OCI-LY3 (cell line): ENCODE results near the gene BTBD6.

Source experiments
- H2AFZ ChIP-seq: fragments of 200-600, 300-600 bp; shearing (Covaris generic); 2 replicates; pipeline ENCODE4 v1.6.0; 2014; ENCODE audit warnings: antibody characterized with exemption, low read depth, low read length
- H3K27ac ChIP-seq: fragments of 200-600, 300-600 bp; sonication (generic); 2 replicates; pipeline ENCODE4 v1.5.1; 2014; ENCODE audit warnings: mild to moderate bottlenecking, low read length, moderate library complexity, mixed read lengths
- H3K27me3 ChIP-seq: fragments of 200-600, 300-600 bp; sonication (generic); 2 replicates; pipeline ENCODE4 v1.6.1; 2014; ENCODE audit warnings: low read depth, low read length, mixed read lengths
- H3K36me3 ChIP-seq: fragments of 200-600, 300-600 bp; sonication (generic); replicated peaks from 2 replicates; pipeline ENCODE3; 2014; ENCODE audit warnings: low read depth, low read length, mixed read lengths
- H3K4me1 ChIP-seq: fragments of 300-600, 200-600 bp; sonication (generic); 2 replicates; pipeline ENCODE4 v1.6.1; 2014; ENCODE audit warnings: low read length, mixed read lengths
- H3K4me2 ChIP-seq: fragments of 200-600, 300-600 bp; sonication (generic); 2 replicates; pipeline ENCODE4 v1.6.1; 2014; ENCODE audit warnings: low read length, mixed read lengths
- H3K4me3 ChIP-seq: fragments of 300-600, 200-600 bp; sonication (generic); 2 replicates; pipeline ENCODE4 v1.5.1; 2014; ENCODE audit warnings: antibody characterized with exemption, mild to moderate bottlenecking, low read length, moderate library complexity
- H3K79me2 ChIP-seq: fragments of 300-600, 200-600 bp; shearing (Covaris generic); 2 replicates; pipeline ENCODE4 v1.6.1; 2014; ENCODE audit warnings: mild to moderate bottlenecking, low read length, mixed read lengths
- H3K9ac ChIP-seq: fragments of 300-600, 200-600 bp; shearing (Covaris generic); 2 replicates; pipeline ENCODE4 v1.6.0; 2014; ENCODE audit warnings: mild to moderate bottlenecking, low read length, moderate library complexity
- H3K9me3 ChIP-seq: fragments of 200-600, 300-600 bp; shearing (Covaris generic); 2 replicates; pipeline ENCODE4 v1.6.1; 2014; ENCODE audit warnings: low read length, mixed read lengths; ENCODE audit not compliant: insufficient read depth
- H4K20me1 ChIP-seq: fragments of 200-600, 300-600 bp; sonication (generic); 2 replicates; pipeline ENCODE4 v1.6.1; 2016; ENCODE audit warnings: low read length, mixed read lengths; ENCODE audit not compliant: insufficient read depth
- EZH2phosphoT487 ChIP-seq: fragments of 200-600 bp; shearing (Covaris generic); IDR thresholded peaks from 2 replicates; pipeline ENCODE4 v1.6.1; 2018; ENCODE audit warnings: antibody characterized with exemption, mixed run types, low read depth
- TF ChIP-seq, protein P1 (sequence below): fragments of 200-600, 300-600 bp; sonication (generic); IDR thresholded peaks from 2 replicates; pipeline ENCODE4 v1.5.1; 2014; ENCODE audit warnings: antibody characterized with exemption, low read length, low read depth

Gene BTBD6

DNA sequence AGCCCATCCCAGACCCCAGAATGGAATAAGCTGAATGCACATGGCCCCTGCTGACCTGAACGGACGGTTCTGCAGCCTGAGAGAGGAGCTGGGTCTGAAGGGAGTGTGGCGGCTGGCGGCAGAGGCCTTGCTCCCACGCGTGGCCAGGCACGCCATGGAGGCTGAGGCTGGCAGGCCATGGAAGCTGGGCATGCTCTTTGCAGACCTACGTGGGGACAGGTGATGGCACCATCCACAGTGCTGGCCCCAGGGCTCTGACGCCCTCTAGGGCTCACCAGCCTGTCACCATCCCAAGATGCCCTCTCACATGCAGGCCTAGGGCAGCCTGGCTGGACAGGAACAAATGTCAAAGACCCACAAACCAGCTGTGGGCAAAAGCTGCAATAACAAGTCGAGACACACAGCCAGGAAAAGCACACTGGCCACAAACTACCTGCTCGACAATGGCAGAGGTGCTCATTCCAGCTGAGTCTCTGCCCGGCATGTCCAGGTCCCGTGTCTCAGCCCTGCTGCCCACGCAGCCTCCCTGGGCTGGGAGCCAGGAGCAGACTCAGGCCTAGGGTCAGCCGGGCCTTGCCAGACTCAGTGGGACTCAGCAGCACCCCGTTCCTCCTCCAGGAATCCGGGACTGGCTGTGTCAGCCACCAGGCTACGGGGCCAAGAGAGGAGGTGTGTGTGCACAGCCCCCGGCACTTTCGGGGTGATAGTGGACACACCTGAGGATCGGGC lies 19.7 kb downstream of the BTBD6 start:
- Histone ChIP-seq H3K9me3 (no peaks in the 10 kb centered on the region), H3K4me2 (no peak overlapping the region), H3K4me1 (no peaks in the 10 kb centered on the region), H2AFZ (no peak overlapping the region), H3K36me3 (no peaks in the 10 kb centered on the region), H4K20me1 (no peaks in the 10 kb centered on the region), H3K4me3 (no peak overlapping the region), H3K27me3 (no peaks in the 10 kb centered on the region), H3K9ac (no peak overlapping the region), H3K27ac (no peak overlapping the region), H3K79me2 (no peaks in the 10 kb centered on the region)
- TF ChIP-seq, protein P1, sequence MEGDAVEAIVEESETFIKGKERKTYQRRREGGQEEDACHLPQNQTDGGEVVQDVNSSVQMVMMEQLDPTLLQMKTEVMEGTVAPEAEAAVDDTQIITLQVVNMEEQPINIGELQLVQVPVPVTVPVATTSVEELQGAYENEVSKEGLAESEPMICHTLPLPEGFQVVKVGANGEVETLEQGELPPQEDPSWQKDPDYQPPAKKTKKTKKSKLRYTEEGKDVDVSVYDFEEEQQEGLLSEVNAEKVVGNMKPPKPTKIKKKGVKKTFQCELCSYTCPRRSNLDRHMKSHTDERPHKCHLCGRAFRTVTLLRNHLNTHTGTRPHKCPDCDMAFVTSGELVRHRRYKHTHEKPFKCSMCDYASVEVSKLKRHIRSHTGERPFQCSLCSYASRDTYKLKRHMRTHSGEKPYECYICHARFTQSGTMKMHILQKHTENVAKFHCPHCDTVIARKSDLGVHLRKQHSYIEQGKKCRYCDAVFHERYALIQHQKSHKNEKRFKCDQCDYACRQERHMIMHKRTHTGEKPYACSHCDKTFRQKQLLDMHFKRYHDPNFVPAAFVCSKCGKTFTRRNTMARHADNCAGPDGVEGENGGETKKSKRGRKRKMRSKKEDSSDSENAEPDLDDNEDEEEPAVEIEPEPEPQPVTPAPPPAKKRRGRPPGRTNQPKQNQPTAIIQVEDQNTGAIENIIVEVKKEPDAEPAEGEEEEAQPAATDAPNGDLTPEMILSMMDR = no peak
- TF ChIP-seq EZH2phosphoT487 = no peak

DNA sequence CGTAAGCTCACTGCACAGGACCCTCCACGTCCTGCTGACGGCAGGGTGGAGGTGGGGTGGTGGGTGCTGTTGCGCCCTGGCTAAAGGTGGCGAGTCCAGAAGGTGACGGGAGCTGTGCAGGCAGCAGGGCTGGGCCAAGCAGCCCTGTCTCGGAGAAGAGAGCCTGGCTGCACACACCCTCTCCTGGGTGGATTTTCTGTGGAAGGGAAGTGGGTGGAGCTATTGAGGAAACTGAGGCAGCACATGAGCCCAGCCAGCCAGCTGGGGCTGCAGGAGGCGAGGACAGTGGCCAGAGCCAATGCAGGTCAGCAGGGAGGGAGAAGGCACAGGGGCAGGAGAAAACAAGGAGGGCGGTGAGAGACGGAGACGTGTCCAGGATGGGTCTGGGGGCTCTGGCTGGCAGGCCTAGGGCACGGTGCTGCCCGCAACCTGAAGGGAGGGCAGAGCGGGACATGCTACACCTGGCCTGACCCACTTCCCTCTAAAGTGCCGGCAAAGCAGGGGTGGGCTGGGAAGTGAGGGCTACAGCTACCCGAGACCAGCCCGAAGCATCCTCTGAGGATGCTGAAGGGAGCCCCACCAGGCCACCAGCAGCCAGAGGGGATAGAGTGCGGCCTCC lies 20.5 kb downstream of the BTBD6 start:
- H3K4me3 ChIP-seq = no peak overlapping the region
- H3K27ac ChIP-seq = no peak overlapping the region
- H3K4me2 ChIP-seq = no peak overlapping the region
- TF ChIP-seq, protein P1 = no peak
- no peak for TF ChIP-seq EZH2phosphoT487
- no peak overlapping the region for H3K9ac ChIP-seq
- no peaks in the 10 kb centered on the region for H3K27me3 ChIP-seq
- H3K4me1 ChIP-seq = no peaks in the 10 kb centered on the region
- no peaks in the 10 kb centered on the region for H3K79me2 ChIP-seq
- H2AFZ ChIP-seq = no peak overlapping the region
- no peaks in the 10 kb centered on the region for H4K20me1 ChIP-seq
- H3K36me3 ChIP-seq = no peaks in the 10 kb centered on the region
- no peaks in the 10 kb centered on the region for H3K9me3 ChIP-seq

DNA sequence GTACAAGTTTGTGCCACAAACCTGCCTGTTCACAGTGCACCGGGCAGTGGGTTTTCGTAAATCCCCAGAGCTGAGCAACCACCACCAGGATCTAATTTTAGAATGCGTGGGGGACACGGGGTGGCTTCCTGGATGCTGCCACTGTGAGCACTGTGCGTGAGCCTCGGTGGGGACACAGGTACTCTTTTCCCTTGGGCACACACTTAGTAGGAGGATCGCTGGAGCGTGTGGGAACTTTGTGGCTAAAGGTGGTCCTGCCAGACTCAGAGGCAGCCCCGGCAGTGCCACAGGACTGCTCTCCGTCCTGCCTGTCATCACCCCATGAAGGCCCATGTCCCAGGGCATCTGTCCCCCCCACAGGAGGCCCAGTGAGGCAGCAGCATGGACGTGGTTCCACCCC lies 21.1 kb downstream of the BTBD6 start:
- Histone ChIP-seq H3K79me2 (no peaks in the 10 kb centered on the region), H4K20me1 (no peaks in the 10 kb centered on the region), H3K27ac (no peak overlapping the region), H2AFZ (no peak overlapping the region), H3K9ac (no peak overlapping the region), H3K4me1 (no peaks in the 10 kb centered on the region), H3K36me3 (no peaks in the 10 kb centered on the region), H3K27me3 (no peaks in the 10 kb centered on the region), H3K9me3 (no peaks in the 10 kb centered on the region), H3K4me3 (no peak overlapping the region), H3K4me2 (no peak overlapping the region)
- TF ChIP-seq, protein P1 = no peak
- TF ChIP-seq EZH2phosphoT487 = no peak

DNA sequence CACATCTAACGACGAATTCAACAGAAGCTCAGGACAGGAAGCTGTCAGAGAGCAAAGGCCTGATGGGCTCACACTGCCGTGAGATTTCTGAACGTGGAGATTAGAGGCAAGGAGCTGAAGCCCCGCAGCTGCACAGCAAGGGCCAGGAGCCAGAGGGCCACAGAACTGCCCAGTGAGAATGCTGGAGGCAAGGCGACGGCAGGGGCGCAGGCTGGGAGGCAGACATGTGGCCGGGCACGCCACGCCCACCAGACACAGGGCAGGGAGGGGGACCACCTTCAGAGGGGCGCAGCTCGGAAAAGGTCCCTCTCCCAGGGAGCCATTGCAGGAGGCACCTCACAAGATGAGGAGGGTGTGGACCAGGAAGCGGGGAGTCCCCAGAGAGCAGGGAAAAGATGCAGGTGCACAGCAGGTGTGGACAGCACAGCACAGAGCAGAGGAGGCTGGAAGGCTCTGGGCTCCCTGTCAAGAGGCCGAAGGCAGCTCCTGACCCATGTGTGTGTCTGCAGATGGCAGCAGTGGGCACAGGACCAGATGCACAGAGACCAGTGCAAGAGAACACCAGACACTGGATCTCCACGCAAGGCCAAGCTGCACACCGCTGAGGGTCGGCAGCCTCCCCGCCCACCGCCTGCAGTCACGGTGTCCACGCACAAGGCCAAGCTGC lies 23.0 kb downstream of the BTBD6 start:
- Histone ChIP-seq H3K4me2 (no peak overlapping the region), H3K27me3 (no peaks in the 10 kb centered on the region), H3K9ac (no peak overlapping the region), H3K27ac (no peak overlapping the region), H3K79me2 (peaks cover 5% of the 10 kb centered on the region; the same call in 1 of the 2 replicates), H4K20me1 (no peaks in the 10 kb centered on the region), H3K36me3 (no peaks in the 10 kb centered on the region), H3K4me1 (no peaks in the 10 kb centered on the region), H3K4me3 (no peak overlapping the region), H3K9me3 (no peaks in the 10 kb centered on the region), H2AFZ (no peak overlapping the region)
- TF ChIP-seq, protein P1 = no peak
- no peak for TF ChIP-seq EZH2phosphoT487
